Epithelial cell of esophagus (primary cell): ENCODE results near the gene PDE4B.

Experiments
- DNase-seq: peaks from one replicate; pipeline ENCODE4 v3.0.0; 2010; ENCODE audit warnings: low read depth
- H3K4me3 ChIP-seq: 2 replicates; pipeline ENCODE4 v1.5.1; 2011; ENCODE audit warnings: mild to moderate bottlenecking, low read length, control low read depth
- TF ChIP-seq, protein P1 (sequence below): IDR thresholded peaks from 2 replicates; pipeline ENCODE4 v1.5.1; 2011; ENCODE audit warnings: low read depth, mild to moderate bottlenecking, low read length, control low read depth, inconsistent platforms; ENCODE audit not compliant: insufficient read depth; ENCODE audit errors: missing control alignments

The PDE4B gene

DNA sequence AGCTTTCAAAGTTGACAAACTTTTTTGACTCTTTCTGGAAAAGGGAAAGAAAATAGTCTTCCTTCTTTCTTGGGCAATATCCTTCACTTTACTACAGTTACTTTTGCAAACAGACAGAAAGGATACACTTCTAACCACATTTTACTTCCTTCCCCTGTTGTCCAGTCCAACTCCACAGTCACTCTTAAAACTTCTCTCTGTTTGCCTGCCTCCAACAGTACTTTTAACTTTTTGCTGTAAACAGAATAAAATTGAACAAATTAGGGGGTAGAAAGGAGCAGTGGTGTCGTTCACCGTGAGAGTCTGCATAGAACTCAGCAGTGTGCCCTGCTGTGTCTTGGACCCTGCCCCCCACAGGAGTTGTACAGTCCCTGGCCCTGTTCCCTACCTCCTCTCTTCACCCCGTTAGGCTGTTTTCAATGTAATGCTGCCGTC lies 580.5 kb downstream of the PDE4B start:
- no peak for DNase-seq
- no peak overlapping the region for H3K4me3 ChIP-seq
- TF ChIP-seq, protein P1, sequence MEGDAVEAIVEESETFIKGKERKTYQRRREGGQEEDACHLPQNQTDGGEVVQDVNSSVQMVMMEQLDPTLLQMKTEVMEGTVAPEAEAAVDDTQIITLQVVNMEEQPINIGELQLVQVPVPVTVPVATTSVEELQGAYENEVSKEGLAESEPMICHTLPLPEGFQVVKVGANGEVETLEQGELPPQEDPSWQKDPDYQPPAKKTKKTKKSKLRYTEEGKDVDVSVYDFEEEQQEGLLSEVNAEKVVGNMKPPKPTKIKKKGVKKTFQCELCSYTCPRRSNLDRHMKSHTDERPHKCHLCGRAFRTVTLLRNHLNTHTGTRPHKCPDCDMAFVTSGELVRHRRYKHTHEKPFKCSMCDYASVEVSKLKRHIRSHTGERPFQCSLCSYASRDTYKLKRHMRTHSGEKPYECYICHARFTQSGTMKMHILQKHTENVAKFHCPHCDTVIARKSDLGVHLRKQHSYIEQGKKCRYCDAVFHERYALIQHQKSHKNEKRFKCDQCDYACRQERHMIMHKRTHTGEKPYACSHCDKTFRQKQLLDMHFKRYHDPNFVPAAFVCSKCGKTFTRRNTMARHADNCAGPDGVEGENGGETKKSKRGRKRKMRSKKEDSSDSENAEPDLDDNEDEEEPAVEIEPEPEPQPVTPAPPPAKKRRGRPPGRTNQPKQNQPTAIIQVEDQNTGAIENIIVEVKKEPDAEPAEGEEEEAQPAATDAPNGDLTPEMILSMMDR = no peak

DNA sequence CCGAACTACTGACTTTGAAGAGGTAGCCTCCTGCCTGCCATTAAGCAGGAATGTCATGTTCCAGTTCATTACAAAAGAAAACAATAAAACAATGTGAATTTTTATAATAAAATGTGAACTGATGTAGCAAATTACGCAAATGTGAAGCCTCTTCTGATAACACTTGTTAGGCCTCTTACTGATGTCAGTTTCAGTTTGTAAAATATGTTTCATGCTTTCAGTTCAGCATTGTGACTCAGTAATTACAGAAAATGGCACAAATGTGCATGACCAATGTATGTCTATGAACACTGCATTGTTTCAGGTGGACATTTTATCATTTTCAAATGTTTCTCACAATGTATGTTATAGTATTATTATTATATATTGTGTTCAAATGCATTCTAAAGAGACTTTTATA lies 581.5 kb downstream of the PDE4B start:
- DNase-seq = no peak
- no peak overlapping the region for H3K4me3 ChIP-seq
- TF ChIP-seq, protein P1 = no peak

DNA sequence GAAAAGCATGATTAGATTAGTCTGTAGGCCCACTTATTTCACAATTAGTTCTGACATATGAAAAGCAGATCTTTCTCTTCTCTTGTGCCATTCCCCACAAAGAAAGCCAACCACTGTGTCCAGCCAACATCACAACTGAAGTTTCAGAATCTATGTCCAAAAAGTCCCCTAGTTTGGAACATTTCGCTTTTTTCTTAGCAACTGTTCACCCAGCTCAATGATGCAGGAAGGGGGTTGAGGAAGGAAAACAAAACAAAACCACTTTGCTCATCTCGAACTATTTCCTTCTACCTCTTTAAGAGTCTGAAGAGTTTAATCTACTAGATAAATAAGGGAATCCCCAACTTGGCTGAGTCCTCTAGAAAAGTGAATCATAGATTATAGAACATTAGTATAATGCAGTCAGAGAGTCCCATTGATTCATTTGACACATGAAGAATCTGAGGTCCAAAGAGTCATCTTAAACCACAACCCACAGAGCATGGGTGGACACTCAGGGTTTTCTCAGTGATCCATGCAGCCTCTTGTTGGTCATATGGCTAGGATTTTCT lies 581.9 kb downstream of the PDE4B start:
- peak; percentile 68 for DNase-seq
- H3K4me3 ChIP-seq = no peak overlapping the region
- TF ChIP-seq, protein P1 = no peak

DNA sequence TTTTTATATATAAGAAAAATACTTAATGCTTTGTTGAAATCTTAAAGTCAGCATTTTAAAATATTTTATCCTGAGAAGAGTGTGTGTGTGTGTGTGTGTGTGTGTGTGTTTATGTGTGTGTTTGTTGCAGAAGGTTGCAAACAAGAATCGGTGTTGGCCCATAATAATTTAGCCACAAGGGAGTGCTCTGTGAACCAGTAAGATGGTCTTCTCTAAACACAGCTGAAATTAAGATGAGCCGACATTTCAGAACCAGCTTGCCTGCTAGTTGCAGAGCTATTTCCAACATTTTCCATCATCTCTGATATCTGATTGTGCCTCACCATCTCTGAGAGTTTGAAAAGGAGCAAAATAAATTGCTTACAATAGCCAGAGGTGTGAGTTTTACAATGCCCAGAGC lies 582.4 kb downstream of the PDE4B start:
- DNase-seq = no peak
- H3K4me3 ChIP-seq = no peak overlapping the region
- TF ChIP-seq, protein P1 = no peak

DNA sequence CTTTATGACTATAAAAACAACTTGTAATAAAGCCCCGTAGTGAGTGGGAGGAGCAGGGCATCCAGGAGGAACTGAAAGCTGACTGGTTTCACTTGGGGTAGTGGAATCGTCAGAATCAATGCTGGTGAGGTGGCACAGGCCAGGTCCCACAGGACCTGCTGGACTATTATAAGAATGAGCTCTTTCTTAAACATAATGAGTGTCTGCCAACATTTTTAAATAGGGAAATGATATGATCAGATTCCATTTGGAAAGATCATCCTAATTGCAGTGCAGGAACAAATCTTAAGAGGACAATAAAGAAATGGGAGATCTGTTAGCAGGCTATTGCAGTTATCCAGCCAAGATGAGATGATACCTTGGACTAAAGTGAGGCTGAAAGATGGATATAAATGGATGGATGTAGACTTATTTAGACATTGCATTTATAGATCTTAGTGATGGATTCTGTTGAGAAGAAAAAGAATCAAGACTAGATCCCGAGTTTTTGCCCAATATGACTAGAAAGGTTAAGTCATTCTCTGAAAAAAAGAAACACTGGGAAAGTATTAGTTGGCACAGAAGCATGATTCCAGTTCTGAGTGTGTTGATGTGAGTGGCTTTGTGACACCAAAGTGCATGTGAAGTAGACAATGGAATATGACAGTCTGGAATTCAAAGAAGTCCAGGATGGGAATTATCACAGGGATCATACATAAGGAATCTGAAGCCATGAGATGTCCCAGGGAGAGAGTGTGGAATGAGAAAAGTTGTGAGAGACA lies 587.9 kb downstream of the PDE4B start:
- DNase-seq = no peak
- TF ChIP-seq, protein P1 = no peak
- H3K4me3 ChIP-seq = no peak overlapping the region

DNA sequence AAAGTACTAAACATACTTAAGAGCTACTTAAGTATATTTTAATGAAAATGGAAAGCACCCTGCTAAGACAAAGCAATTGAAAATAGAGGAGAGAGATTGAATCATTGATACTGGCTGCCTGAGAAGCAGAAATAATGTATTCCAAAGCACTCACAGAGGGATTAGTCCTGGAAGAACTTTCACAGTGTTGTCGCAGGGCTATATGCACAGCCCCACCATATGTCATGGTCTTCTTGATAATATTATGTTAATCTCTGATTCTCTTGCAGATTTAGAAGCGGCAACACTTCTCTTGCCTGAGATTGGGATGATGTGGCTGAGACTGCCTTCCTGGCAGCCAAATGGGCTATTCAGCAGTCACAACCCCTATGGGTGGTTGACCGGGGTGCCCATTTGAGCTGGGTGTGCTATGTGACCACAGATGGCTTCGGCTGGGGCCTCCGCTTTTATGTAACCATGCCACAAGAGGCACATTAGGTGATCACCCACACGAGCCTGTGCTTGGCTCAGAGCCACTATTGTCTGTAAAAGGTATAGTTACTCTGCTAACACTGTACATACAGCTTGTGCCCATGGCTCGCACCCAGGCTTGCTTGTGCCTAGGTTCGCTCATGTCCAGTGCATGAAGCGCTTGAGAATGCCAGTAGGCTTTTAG lies 589.1 kb downstream of the PDE4B start:
- no peak overlapping the region for H3K4me3 ChIP-seq
- TF ChIP-seq, protein P1 = no peak
- no peak for DNase-seq
